Mesenchymal stem cell (in vitro differentiated cells and primary cell): ENCODE results near the gene GKN2.

Experiments
- DNase-seq: peaks from one replicate; pipeline ENCODE4 v3.0.0-alpha.2; 2013
- H2AFZ ChIP-seq: one replicate; pipeline ENCODE4 v1.6.1; 2013; ENCODE audit warnings: low read depth, mild to moderate bottlenecking, control low read depth, inconsistent platforms, low read length, moderate library complexity
- H2AK5ac ChIP-seq: 2 replicates; pipeline ENCODE4 v1.6.1; 2013; ENCODE audit warnings: low read length, moderate library complexity, mild to moderate bottlenecking, inconsistent platforms; ENCODE audit not compliant: severe bottlenecking
- H2BK120ac ChIP-seq: one replicate; pipeline ENCODE4 v1.6.1; 2013; ENCODE audit warnings: low read depth, mild to moderate bottlenecking, inconsistent platforms, low read length, moderate library complexity
- H2BK12ac ChIP-seq, 2 experiments: one replicate each; pipeline ENCODE4 v1.6.1; 2013; ENCODE audit warnings: inconsistent platforms in 2 of 2, low read length in 2 of 2, mild to moderate bottlenecking in 2 of 2, moderate library complexity in 2 of 2, control low read depth in 1 of 2
- H2BK15ac ChIP-seq: one replicate; pipeline ENCODE4 v1.6.1; 2013; ENCODE audit warnings: mild to moderate bottlenecking, low read depth, inconsistent platforms; ENCODE audit not compliant: poor library complexity, severe bottlenecking
- H2BK5ac ChIP-seq: 2 replicates; pipeline ENCODE4 v1.6.1; 2013; ENCODE audit warnings: low read depth, mild to moderate bottlenecking, low read length, control low read depth, inconsistent platforms; ENCODE audit not compliant: poor library complexity, severe bottlenecking
- H3K14ac ChIP-seq, 2 experiments: one replicate each; pipeline ENCODE4 v1.6.1; 2013; ENCODE audit warnings: inconsistent platforms in 2 of 2, low read length in 2 of 2, control low read depth in 1 of 2, mild to moderate bottlenecking in 1 of 2, moderate library complexity in 1 of 2
- H3K18ac ChIP-seq, 2 experiments: one replicate each; pipeline ENCODE4 v1.6.1; 2013; ENCODE audit warnings: inconsistent platforms in 2 of 2, low read length in 2 of 2, control low read depth in 1 of 2, low read depth in 1 of 2, mild to moderate bottlenecking in 1 of 2
- H3K23ac ChIP-seq, 2 experiments: one replicate each; pipeline ENCODE4 v1.6.1; 2013; ENCODE audit warnings: inconsistent platforms in 2 of 2, low read length in 2 of 2, mild to moderate bottlenecking in 2 of 2, moderate library complexity in 2 of 2, control low read depth in 1 of 2
- H3K27ac ChIP-seq: 2 replicates; pipeline ENCODE4 v1.5.1; 2013; ENCODE audit warnings: mild to moderate bottlenecking, moderate library complexity, low read length, control low read depth, inconsistent platforms; ENCODE audit not compliant: poor library complexity, severe bottlenecking
- H3K27me3 ChIP-seq, 2 experiments: 2 replicates each; pipeline versions ENCODE4 v1.6.1 to v1.7.0; 2013; ENCODE audit warnings: low read length in 2 of 2, mild to moderate bottlenecking in 2 of 2, moderate library complexity in 2 of 2, control low read depth in 1 of 2, inconsistent platforms in 1 of 2; ENCODE audit not compliant: control insufficient read depth in 1 of 2, insufficient read depth in 1 of 2
- H3K36me3 ChIP-seq, 2 experiments: 2 replicates each; pipeline versions ENCODE4 v1.6.1 to v1.7.0; 2013; ENCODE audit warnings: low read length in 2 of 2, control low read depth in 1 of 2, inconsistent platforms in 1 of 2, low read depth in 1 of 2, mild to moderate bottlenecking in 1 of 2; ENCODE audit not compliant: insufficient read depth in 2 of 2, control insufficient read depth in 1 of 2
- H3K4ac ChIP-seq, 2 experiments: one replicate each; pipeline ENCODE4 v1.6.1; 2013; ENCODE audit warnings: inconsistent platforms in 2 of 2, low read length in 2 of 2, mild to moderate bottlenecking in 2 of 2, moderate library complexity in 2 of 2, control low read depth in 1 of 2, low read depth in 1 of 2
- H3K4me1 ChIP-seq: 2 replicates; pipeline ENCODE4 v1.6.1; 2013; ENCODE audit warnings: low read depth, low read length, control low read depth; ENCODE audit not compliant: control insufficient read depth, insufficient read depth
- H3K4me2 ChIP-seq: 2 replicates; pipeline ENCODE4 v1.6.1; 2013; ENCODE audit warnings: low read length, mild to moderate bottlenecking, inconsistent platforms; ENCODE audit not compliant: poor library complexity, severe bottlenecking
- H3K4me3 ChIP-seq, 2 experiments: 2 replicates each; pipeline versions ENCODE4 v1.5.1 to v1.7.0; 2013; ENCODE audit warnings: low read length in 2 of 2, mild to moderate bottlenecking in 2 of 2, control low read depth in 1 of 2, low read depth in 1 of 2; ENCODE audit not compliant: insufficient read depth in 1 of 2
- H3K79me1 ChIP-seq: replicated peaks from 2 replicates; pipeline ENCODE4 v1.6.1; 2013; ENCODE audit warnings: mild to moderate bottlenecking, control low read depth, low read length, inconsistent platforms; ENCODE audit not compliant: poor library complexity, severe bottlenecking
- H3K9ac ChIP-seq: 2 replicates; pipeline ENCODE4 v1.7.0; 2013; ENCODE audit warnings: mild to moderate bottlenecking, low read length, moderate library complexity
- H3K9me3 ChIP-seq: 2 replicates; pipeline ENCODE4 v1.7.0; 2013; ENCODE audit warnings: mild to moderate bottlenecking, low read length; ENCODE audit not compliant: control insufficient read depth
- H4K8ac ChIP-seq: one replicate; pipeline ENCODE4 v1.6.1; 2013; ENCODE audit warnings: inconsistent platforms, mild to moderate bottlenecking, low read length, moderate library complexity
- H4K91ac ChIP-seq: one replicate; pipeline ENCODE4 v1.6.1; 2013; ENCODE audit warnings: mild to moderate bottlenecking, low read length, inconsistent platforms
- WGBS: methylation state at CpG from one replicate; pipeline ENCODE4 v1.1.7; 2013; ENCODE audit warnings: mixed read lengths; 5-methylcytosine and 5-hydroxymethylcytosine counted together

The GKN2 gene

DNA sequence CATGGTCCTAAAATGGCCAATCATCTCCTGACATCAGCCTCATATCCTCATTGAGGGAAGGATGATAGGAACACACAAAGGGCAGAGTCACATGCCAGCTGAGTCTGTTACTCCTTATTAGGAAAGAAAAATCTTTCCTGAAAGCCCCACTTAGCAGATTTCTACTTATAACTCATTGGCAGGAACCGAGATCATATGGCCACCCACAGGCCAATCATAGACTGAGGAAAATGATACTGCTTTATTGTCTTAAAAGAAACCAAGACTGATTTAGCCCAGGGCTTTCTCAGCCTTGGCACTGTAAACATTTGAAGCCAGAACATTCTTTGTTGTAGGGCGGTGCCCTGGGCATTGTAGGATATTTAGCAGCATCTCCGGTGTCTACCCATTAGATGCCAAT lies 18.7 kb downstream of the GKN2 start:
- Histone ChIP-seq H3K9ac (no peak overlapping the region), H2BK5ac (no peak overlapping the region), H2BK120ac (no peak overlapping the region), H2BK15ac (no peak overlapping the region), H3K4me2 (no peak overlapping the region), H4K8ac (no peak overlapping the region), H2AK5ac (no peak overlapping the region), H2BK12ac (no peak overlapping the region), H4K91ac (no peak overlapping the region), H3K79me1 (no peaks in the 10 kb centered on the region), H3K23ac (no peak overlapping the region), H3K4ac (no peak overlapping the region), H3K14ac (no peak overlapping the region), H3K18ac (no peak overlapping the region), H3K4me1 (peaks cover 11% of the 10 kb centered on the region), H2AFZ (no peak overlapping the region), H3K36me3 (no peaks in the 10 kb centered on the region), H3K27ac (no peak overlapping the region), H3K27me3 (no peaks in the 10 kb centered on the region), H3K4me3 (no peak overlapping the region), H3K9me3 (no peaks in the 10 kb centered on the region)
- 97% methylated on average over 3 of the region's 3 CpGs for WGBS
- no peak for DNase-seq

DNA sequence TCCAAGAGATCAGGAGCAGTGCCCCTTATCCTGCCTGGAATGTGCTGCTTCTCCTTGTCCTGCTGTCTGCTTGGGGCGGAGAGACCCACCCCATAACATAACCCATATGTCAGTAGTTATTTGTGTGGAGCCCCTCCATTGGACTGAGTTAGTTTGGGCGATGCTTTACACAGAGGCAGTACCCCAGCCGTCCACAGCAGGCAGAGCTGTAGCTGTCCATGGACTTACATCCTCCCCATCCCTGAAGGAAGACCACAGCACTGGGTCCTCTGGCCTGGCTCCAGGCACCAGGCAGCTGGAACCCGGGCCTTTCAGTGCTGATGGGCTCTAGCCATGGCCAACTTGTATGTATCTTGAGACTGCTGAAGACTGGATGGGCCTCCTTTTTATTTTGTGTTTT lies 20.3 kb downstream of the GKN2 start:
- no peaks in the 10 kb centered on the region for H3K36me3 ChIP-seq
- H3K9ac ChIP-seq, result no peak overlapping the region
- H4K8ac ChIP-seq, result peak overlapping the region; percentile 0
- H3K23ac ChIP-seq, result no peak overlapping the region
- 92% methylated on average over 4 of the region's 4 CpGs for WGBS
- DNase-seq, result no peak
- no peak overlapping the region for H3K4me2 ChIP-seq
- H3K27me3 ChIP-seq, result peaks cover 0 to 9% of the 10 kb centered on the region in 2 experiments
- H2BK12ac ChIP-seq, result peak overlapping the region in 1 of 2 experiments; percentile 67
- peak overlapping the region in 1 of 2 experiments; percentile 53 for H3K4ac ChIP-seq
- H2AFZ ChIP-seq, result no peak overlapping the region
- H2AK5ac ChIP-seq, result no peak overlapping the region
- no peak overlapping the region for H4K91ac ChIP-seq
- H3K79me1 ChIP-seq, result no peaks in the 10 kb centered on the region
- H3K4me3 ChIP-seq, result no peak overlapping the region
- no peak overlapping the region for H3K27ac ChIP-seq
- H3K9me3 ChIP-seq, result no peaks in the 10 kb centered on the region
- H2BK15ac ChIP-seq, result no peak overlapping the region
- no peak overlapping the region for H3K14ac ChIP-seq
- no peak overlapping the region for H2BK120ac ChIP-seq
- H2BK5ac ChIP-seq, result no peak overlapping the region
- H3K4me1 ChIP-seq, result peaks cover 10% of the 10 kb centered on the region
- H3K18ac ChIP-seq, result peak overlapping the region; percentile 16 to 23

DNA sequence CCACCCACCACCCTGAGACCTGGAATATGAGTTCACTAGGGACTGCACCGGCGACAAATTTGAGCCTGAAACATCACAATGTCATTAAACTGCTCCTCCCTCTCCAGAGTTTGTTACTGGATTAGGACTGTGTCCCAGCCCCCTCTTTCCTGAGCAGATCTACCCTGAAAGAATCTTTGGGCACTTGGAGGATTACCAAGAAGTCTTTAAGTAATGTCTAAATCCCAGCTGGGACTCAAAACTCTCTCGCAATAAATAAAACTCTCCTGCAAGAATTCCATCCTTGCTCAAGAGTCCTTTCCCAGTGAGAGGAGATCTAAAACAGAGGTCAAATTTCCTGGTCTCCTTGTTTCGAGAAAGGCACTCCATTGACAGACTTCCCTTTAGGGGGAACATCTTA lies 20.9 kb downstream of the GKN2 start:
- Histone ChIP-seq H3K4me2 (no peak overlapping the region), H3K27ac (no peak overlapping the region), H3K9ac (no peak overlapping the region), H2BK120ac (no peak overlapping the region), H3K9me3 (no peaks in the 10 kb centered on the region), H4K91ac (no peak overlapping the region), H3K4me3 (no peak overlapping the region), H3K4ac (peak overlapping the region in 1 of 2 experiments; percentile 53), H3K23ac (no peak overlapping the region), H3K79me1 (no peaks in the 10 kb centered on the region), H4K8ac (no peak overlapping the region), H3K27me3 (peaks cover 0 to 10% of the 10 kb centered on the region in 2 experiments), H3K4me1 (peaks cover 5% of the 10 kb centered on the region), H3K36me3 (no peaks in the 10 kb centered on the region), H2AFZ (no peak overlapping the region), H3K18ac (no peak overlapping the region), H3K14ac (no peak overlapping the region), H2BK5ac (no peak overlapping the region), H2BK12ac (no peak overlapping the region), H2BK15ac (no peak overlapping the region), H2AK5ac (no peak overlapping the region)
- DNase-seq, result peak; percentile 67
- WGBS, result 59% methylated on average over 4 of the region's 4 CpGs

DNA sequence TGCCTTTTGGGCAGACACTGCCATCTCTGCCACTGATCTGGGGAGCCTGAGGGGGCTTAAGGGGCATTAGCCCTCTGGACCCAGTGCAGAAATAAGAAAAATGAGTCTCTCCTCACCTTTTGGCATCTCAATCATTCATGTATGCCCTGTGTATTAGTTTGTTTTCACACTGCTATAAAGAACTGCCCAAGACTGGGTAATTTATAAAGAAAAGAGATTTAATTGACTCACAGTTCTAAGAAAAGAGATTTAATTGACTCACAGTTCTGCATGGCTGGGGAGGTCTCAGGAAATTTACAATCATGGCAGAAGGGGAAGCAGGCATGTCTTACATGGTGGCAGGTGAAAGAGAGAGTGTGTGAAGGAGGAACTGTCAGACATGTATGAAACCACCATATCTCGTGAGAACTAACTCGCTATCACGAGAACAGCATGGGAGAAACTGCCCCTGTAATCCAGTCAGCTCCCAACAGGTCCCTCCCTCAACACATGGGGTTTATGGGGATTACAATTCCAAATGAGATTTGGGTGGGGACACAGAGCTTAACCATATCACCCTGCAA lies 21.5 kb downstream of the GKN2 start:
- H3K4me1 ChIP-seq, result peaks cover 2% of the 10 kb centered on the region
- no peak overlapping the region for H2BK5ac ChIP-seq
- H3K14ac ChIP-seq, result no peak overlapping the region
- H3K18ac ChIP-seq, result peak overlapping the region in 1 of 2 experiments; percentile 28
- H3K36me3 ChIP-seq, result no peaks in the 10 kb centered on the region
- no peak overlapping the region for H4K8ac ChIP-seq
- no peak overlapping the region for H3K27ac ChIP-seq
- no peak overlapping the region for H2AFZ ChIP-seq
- H3K27me3 ChIP-seq, result peaks cover 0 to 16% of the 10 kb centered on the region in 2 experiments
- DNase-seq, result no peak
- no peak overlapping the region for H2BK15ac ChIP-seq
- no peaks in the 10 kb centered on the region for H3K9me3 ChIP-seq
- no peak overlapping the region for H3K9ac ChIP-seq
- no peak overlapping the region for H3K4me2 ChIP-seq
- H3K4ac ChIP-seq, result no peak overlapping the region
- no peaks in the 10 kb centered on the region for H3K79me1 ChIP-seq
- H2BK12ac ChIP-seq, result peak overlapping the region in 1 of 2 experiments; percentile 33
- no peak overlapping the region for H3K23ac ChIP-seq
- no peak overlapping the region for H2BK120ac ChIP-seq
- peak overlapping the region; percentile 25 for H4K91ac ChIP-seq
- 100% methylated on average over 1 of the region's 3 CpGs for WGBS
- no peak overlapping the region for H2AK5ac ChIP-seq
- H3K4me3 ChIP-seq, result no peak overlapping the region
